ENCODE measurements around the gene VPS37B.
A peak's percentile ranks its signal among the peaks of the same experiment; 100 is the strongest.

VPS37B gene

GRCh38 chr12:122830517-122831214 is 65.3 kb downstream of the VPS37B start:
- Histone ChIP-seq H3K4me1 (ENCODE audit: control insufficient read depth in 2 of 2, insufficient read depth in 2 of 2, low read length in 2 of 2) (peaks cover 5 to 9% of the 10 kb centered on the region in 2 donors), H3K27me3 (ENCODE audit: control insufficient read depth in 2 of 2, insufficient read depth in 2 of 2, low read length in 2 of 2) (peaks cover 0 to 2% of the 10 kb centered on the region in 2 donors), H3K4me3 (ENCODE audit: low read length in 2 of 2) (no peak overlapping the region), H3K36me3 (ENCODE audit: control insufficient read depth in 2 of 2, insufficient read depth in 2 of 2, low read length in 2 of 2) (no peaks in the 10 kb centered on the region), H3K27ac (ENCODE audit: low read depth in 2 of 2, low read length in 2 of 2) (no peak overlapping the region), H3K9ac (ENCODE audit: low read depth in 1 of 2, low read length in 2 of 2) (no peak overlapping the region), H3K9me3 (ENCODE audit: control insufficient read depth in 2 of 2, low read length in 2 of 2) (no peaks in the 10 kb centered on the region)

- H3K9me3 ChIP-seq (ENCODE audit: control insufficient read depth in 2 of 2, low read length in 2 of 2) = no peaks in the 10 kb centered on the region
- no peak overlapping the region for H3K4me3 ChIP-seq (ENCODE audit: low read length in 2 of 2)
- peaks cover 0 to 2% of the 10 kb centered on the region in 2 donors for H3K27me3 ChIP-seq (ENCODE audit: control insufficient read depth in 2 of 2, insufficient read depth in 2 of 2, low read length in 2 of 2)
- no peak overlapping the region for H3K9ac ChIP-seq (ENCODE audit: low read depth in 1 of 2, low read length in 2 of 2)
- H3K27ac ChIP-seq (ENCODE audit: low read depth in 2 of 2, low read length in 2 of 2) = no peak overlapping the region
- H3K36me3 ChIP-seq (ENCODE audit: control insufficient read depth in 2 of 2, insufficient read depth in 2 of 2, low read length in 2 of 2) = no peaks in the 10 kb centered on the region
- H3K4me1 ChIP-seq (ENCODE audit: control insufficient read depth in 2 of 2, insufficient read depth in 2 of 2, low read length in 2 of 2) = no peaks in the 10 kb centered on the region
Measured at GRCh38 chr12:122827258-122827657, 68.7 kb downstream of the VPS37B start.

DNA sequence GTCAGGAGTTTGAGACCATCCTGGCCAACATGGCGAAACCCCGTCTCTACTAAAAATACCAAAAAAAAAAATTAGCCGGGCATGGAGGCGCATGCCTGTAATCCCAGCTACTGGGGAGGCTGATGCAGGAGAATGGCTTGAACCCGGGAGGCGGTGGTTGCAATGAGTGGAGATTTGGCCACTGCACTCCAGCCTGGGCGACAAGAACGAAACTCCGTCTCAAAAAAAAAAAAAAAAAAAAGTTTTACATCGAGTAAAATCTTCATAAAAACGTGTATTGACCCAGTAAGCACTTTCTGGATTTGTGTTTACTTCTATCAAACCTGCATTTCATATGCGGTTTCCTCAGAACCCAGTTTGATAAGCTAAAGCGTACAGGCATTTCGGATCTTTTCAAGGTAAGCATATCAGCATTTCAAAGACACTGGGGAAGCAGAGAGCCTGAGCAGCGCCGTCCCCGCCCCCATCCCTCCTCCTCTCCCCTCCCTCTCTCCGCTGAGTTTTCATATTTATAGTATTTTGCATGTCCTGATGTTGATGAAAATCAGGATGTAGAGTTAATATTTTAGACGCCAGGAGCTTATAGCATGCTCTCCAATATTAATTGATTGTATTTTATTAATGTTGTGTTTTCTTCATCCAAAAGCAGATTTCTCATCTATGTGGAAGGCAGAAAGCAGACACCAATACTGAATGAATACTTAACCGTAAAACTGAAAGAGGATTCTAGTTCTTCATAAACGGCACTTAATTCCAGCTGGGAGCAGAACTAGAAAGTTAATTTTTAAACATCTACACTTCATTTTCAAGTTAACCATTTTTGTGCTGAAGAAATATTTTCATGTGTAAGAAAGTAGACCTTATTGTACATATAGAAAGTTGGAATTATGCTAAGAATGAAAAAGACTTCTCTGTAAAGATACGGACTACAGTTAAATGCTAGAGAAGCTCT is 69.9 kb downstream of the VPS37B start:
- Histone ChIP-seq H3K27ac (ENCODE audit: low read depth in 2 of 2, low read length in 2 of 2) (no peak overlapping the region), H3K9ac (ENCODE audit: low read depth in 1 of 2, low read length in 2 of 2) (no peak overlapping the region), H3K36me3 (ENCODE audit: control insufficient read depth in 2 of 2, insufficient read depth in 2 of 2, low read length in 2 of 2) (no peaks in the 10 kb centered on the region), H3K9me3 (ENCODE audit: control insufficient read depth in 2 of 2, low read length in 2 of 2) (no peaks in the 10 kb centered on the region), H3K27me3 (ENCODE audit: control insufficient read depth in 2 of 2, insufficient read depth in 2 of 2, low read length in 2 of 2) (peaks cover 0 to 2% of the 10 kb centered on the region in 2 donors), H3K4me3 (ENCODE audit: low read length in 2 of 2) (peak overlapping the region; percentile 39 to 65), H3K4me1 (ENCODE audit: control insufficient read depth in 2 of 2, insufficient read depth in 2 of 2, low read length in 2 of 2) (no peaks in the 10 kb centered on the region)

DNA sequence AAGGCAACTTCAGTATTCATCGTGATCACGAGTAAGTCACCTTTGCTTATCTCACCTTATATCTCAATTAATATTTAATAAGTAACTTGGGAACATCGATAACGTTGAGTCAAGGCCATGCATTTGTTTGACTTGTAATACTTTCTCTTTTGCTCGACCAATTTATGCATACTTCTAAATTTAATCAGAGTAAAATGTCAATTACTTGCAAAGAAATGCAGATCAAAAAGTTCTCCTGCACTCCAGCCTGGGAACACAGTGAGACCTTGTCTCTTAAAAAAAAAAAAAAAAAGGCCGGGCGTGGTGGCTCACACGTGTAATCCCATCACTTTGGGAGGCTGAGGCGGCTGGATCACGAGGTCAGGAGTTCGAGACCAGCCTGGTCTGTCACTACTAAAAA is 72.5 kb downstream of the VPS37B start:
- no peak overlapping the region for H3K9ac ChIP-seq (ENCODE audit: low read depth in 1 of 2, low read length in 2 of 2)
- no peak overlapping the region for H3K27ac ChIP-seq (ENCODE audit: low read depth in 2 of 2, low read length in 2 of 2)
- no peaks in the 10 kb centered on the region for H3K36me3 ChIP-seq (ENCODE audit: control insufficient read depth in 2 of 2, insufficient read depth in 2 of 2, low read length in 2 of 2)
- H3K27me3 ChIP-seq (ENCODE audit: control insufficient read depth in 2 of 2, insufficient read depth in 2 of 2, low read length in 2 of 2) = peaks cover 0 to 2% of the 10 kb centered on the region in 2 donors
- no peak overlapping the region for H3K4me3 ChIP-seq (ENCODE audit: low read length in 2 of 2)
- no peaks in the 10 kb centered on the region for H3K9me3 ChIP-seq (ENCODE audit: control insufficient read depth in 2 of 2, low read length in 2 of 2)
- no peaks in the 10 kb centered on the region for H3K4me1 ChIP-seq (ENCODE audit: control insufficient read depth in 2 of 2, insufficient read depth in 2 of 2, low read length in 2 of 2)

- Histone ChIP-seq H3K4me1 (ENCODE audit: control insufficient read depth in 2 of 2, insufficient read depth in 2 of 2, low read length in 2 of 2) (no peaks in the 10 kb centered on the region), H3K9ac (ENCODE audit: low read depth in 1 of 2, low read length in 2 of 2) (no peak overlapping the region), H3K27ac (ENCODE audit: low read depth in 2 of 2, low read length in 2 of 2) (no peak overlapping the region), H3K4me3 (ENCODE audit: low read length in 2 of 2) (no peak overlapping the region), H3K36me3 (ENCODE audit: control insufficient read depth in 2 of 2, insufficient read depth in 2 of 2, low read length in 2 of 2) (no peaks in the 10 kb centered on the region), H3K9me3 (ENCODE audit: control insufficient read depth in 2 of 2, low read length in 2 of 2) (no peaks in the 10 kb centered on the region), H3K27me3 (ENCODE audit: control insufficient read depth in 2 of 2, insufficient read depth in 2 of 2, low read length in 2 of 2) (no peaks in the 10 kb centered on the region)
Measured at GRCh38 chr12:122820838-122821271, 75.1 kb downstream of the VPS37B start.

DNA sequence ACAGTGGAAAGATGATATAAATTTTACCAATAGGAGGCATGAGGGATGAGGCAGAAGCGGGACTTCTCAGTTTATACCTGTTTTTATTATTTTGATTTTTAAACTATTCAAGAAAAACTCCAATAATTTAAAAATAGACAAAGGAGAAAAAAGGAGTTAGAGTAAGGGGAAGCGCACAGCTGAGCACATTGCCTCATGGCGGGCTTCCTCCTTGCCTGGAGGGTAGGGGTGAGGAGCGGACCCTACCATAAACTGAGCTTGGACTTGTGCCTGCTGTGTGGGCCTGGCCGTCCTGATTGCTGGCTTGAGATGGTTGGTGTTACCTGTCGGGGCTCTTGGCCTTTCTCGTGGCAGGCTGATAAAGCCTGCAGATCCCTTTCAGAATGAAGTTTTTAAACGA is 75.8 kb downstream of the VPS37B start:
- H3K27me3 ChIP-seq (ENCODE audit: control insufficient read depth in 2 of 2, insufficient read depth in 2 of 2, low read length in 2 of 2) = no peaks in the 10 kb centered on the region
- no peaks in the 10 kb centered on the region for H3K4me1 ChIP-seq (ENCODE audit: control insufficient read depth in 2 of 2, insufficient read depth in 2 of 2, low read length in 2 of 2)
- H3K9me3 ChIP-seq (ENCODE audit: control insufficient read depth in 2 of 2, low read length in 2 of 2) = no peaks in the 10 kb centered on the region
- H3K27ac ChIP-seq (ENCODE audit: low read depth in 2 of 2, low read length in 2 of 2) = no peak overlapping the region
- H3K4me3 ChIP-seq (ENCODE audit: low read length in 2 of 2) = no peak overlapping the region
- no peaks in the 10 kb centered on the region for H3K36me3 ChIP-seq (ENCODE audit: control insufficient read depth in 2 of 2, insufficient read depth in 2 of 2, low read length in 2 of 2)
- no peak overlapping the region for H3K9ac ChIP-seq (ENCODE audit: low read depth in 1 of 2, low read length in 2 of 2)

- no peaks in the 10 kb centered on the region for H3K4me1 ChIP-seq (ENCODE audit: control insufficient read depth in 2 of 2, insufficient read depth in 2 of 2, low read length in 2 of 2)
- H3K4me3 ChIP-seq (ENCODE audit: low read length in 2 of 2) = no peak overlapping the region
- no peaks in the 10 kb centered on the region for H3K27me3 ChIP-seq (ENCODE audit: control insufficient read depth in 2 of 2, insufficient read depth in 2 of 2, low read length in 2 of 2)
- no peaks in the 10 kb centered on the region for H3K9me3 ChIP-seq (ENCODE audit: control insufficient read depth in 2 of 2, low read length in 2 of 2)
- H3K36me3 ChIP-seq (ENCODE audit: control insufficient read depth in 2 of 2, insufficient read depth in 2 of 2, low read length in 2 of 2) = no peaks in the 10 kb centered on the region
- H3K9ac ChIP-seq (ENCODE audit: low read depth in 1 of 2, low read length in 2 of 2) = no peak overlapping the region
- H3K27ac ChIP-seq (ENCODE audit: low read depth in 2 of 2, low read length in 2 of 2) = no peak overlapping the region
Measured at GRCh38 chr12:122819209-122819785, 76.6 kb downstream of the VPS37B start.
